K562 (cell line): ENCODE measurements around the gene PPM1M.

Experiments
- ARNT ChIP-seq, 2 experiments: fragments of 450-650 bp; IDR thresholded peaks; 2 replicates each; pipeline ENCODE4 v1.6.1; 2016; ENCODE audit warnings: mild to moderate bottlenecking in 1 of 2
- CEBPG ChIP-seq, 3 experiments: fragments of 200-800 bp in 1 of 3; sonication (Bioruptor generic) in 1 of 3; sonication (generic) in 1 of 3; formaldehyde crosslinking in 1 of 3; IDR thresholded peaks in 2 of 3; conservative IDR thresholded peaks in 1 of 3; 2 replicates each; pipeline versions ENCODE4 v1.6.1 to v1.8.0; 2016 to 2022; ENCODE audit warnings: missing compliant biosample characterization in 2 of 3, missing genetic modification characterization in 2 of 3, mild to moderate bottlenecking in 1 of 3, missing genetic modification reagents in 1 of 3
- CEBPZ ChIP-seq: fragments of 150-350 bp; IDR thresholded peaks from 2 replicates; pipeline ENCODE4 v1.6.1; 2014; ENCODE audit warnings: low read depth, mild to moderate bottlenecking, low read length, borderline replicate concordance
- CTCF ChIP-seq, 3 experiments: IDR thresholded peaks in 2 of 3; conservative IDR thresholded peaks in 1 of 3; 2 replicates each; pipeline ENCODE4 v1.5.1; 2011 to 2012; ENCODE audit warnings: low read length in 3 of 3, mild to moderate bottlenecking in 3 of 3, control low read depth in 2 of 3, improper control_type of control experiment in 1 of 3, inconsistent platforms in 1 of 3, low read depth in 1 of 3, mixed read lengths in 1 of 3, moderate library complexity in 1 of 3; ENCODE audit not compliant: insufficient read depth in 2 of 3
- JUN ChIP-seq, 2 experiments: sonication (generic) in 1 of 2; formaldehyde crosslinking in 1 of 2; IDR thresholded peaks; 2 replicates each; pipeline versions ENCODE4 v1.6.1 to v1.8.0; 2012 to 2022; ENCODE audit warnings: borderline replicate concordance in 2 of 2, mild to moderate bottlenecking in 2 of 2, improper control_type of control experiment in 1 of 2, low read depth in 1 of 2, low read length in 1 of 2, missing genetic modification reagents in 1 of 2
- TGIF2 ChIP-seq: sonication (generic); formaldehyde crosslinking; IDR thresholded peaks from 2 replicates; pipeline ENCODE4 v1.8.1; 2022; ENCODE audit warnings: mild to moderate bottlenecking, missing genetic modification reagents, moderate library complexity
- THRAP3 ChIP-seq: fragments of 450-650 bp; IDR thresholded peaks from 2 replicates; pipeline ENCODE4 v1.6.1; 2016; ENCODE audit warnings: mild to moderate bottlenecking, inconsistent platforms, borderline replicate concordance
- TRIM24 ChIP-seq, 2 experiments: fragments of 450-650 bp; IDR thresholded peaks; 2 replicates each; pipeline ENCODE4 v1.6.1; 2016
- ZBTB8A ChIP-seq: fragments of 450-650 bp; IDR thresholded peaks from 2 replicates; pipeline ENCODE4 v1.6.1; 2018; ENCODE audit warnings: mild to moderate bottlenecking, moderate library complexity; ENCODE audit not compliant: partially characterized antibody

DNA sequence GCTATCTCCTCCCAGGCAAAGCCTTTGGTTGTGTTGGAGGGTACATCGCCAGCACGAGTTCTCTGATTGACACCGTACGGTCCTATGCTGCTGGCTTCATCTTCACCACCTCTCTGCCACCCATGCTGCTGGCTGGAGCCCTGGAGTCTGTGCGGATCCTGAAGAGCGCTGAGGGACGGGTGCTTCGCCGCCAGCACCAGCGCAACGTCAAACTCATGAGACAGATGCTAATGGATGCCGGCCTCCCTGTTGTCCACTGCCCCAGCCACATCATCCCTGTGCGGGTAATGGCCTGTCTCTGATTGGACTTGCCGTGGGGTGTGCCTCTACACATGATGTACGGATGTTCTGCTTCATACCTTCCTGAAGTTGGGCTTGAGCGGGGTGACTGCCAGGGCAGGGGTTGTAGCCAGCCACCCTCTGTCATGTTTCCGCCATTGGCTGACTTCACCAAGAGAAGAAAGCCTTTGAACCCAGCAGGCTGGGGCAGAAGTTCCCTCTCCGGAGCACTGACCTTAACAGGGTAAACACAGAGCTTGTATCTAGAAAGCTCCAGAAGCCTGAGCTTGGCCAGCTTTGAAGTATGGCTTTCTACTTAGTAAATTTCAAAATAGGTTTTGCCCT lies 34.2 kb upstream of the PPM1M start:
- TF ChIP-seq JUN (IDR thresholded peaks at IDR 0.05; ENCODE audit: borderline replicate concordance, low read depth, low read length): no peak
- no peak for TF ChIP-seq JUN (CRISPR knock-in tag; IDR thresholded peaks at IDR 0.05; ENCODE audit: borderline replicate concordance)
- TF ChIP-seq TGIF2 (CRISPR knock-in tag): no peak
- TF ChIP-seq THRAP3: no peak
- no peak for TF ChIP-seq TRIM24 (IDR thresholded peaks at IDR 0.05)
- no peak for TF ChIP-seq CEBPZ
- TF ChIP-seq ZBTB8A: no peak
- no peak for TF ChIP-seq CTCF (IDR thresholded peaks at IDR 0.05 in 2 of 3, conservative IDR thresholded peaks at IDR 0.05 in 1 of 3; ENCODE audit: insufficient read depth in 2 of 3, low read depth in 1 of 3, low read length in 3 of 3)
- no peak for TF ChIP-seq CEBPG (CRISPR knock-in tag; IDR thresholded peaks at IDR 0.05)
- TF ChIP-seq CEBPG (tag; conservative IDR thresholded peaks at IDR 0.05 in 1 of 2, IDR thresholded peaks at IDR 0.05 in 1 of 2): no peak
- TF ChIP-seq ARNT (IDR thresholded peaks at IDR 0.05): no peak
